HPDE6-E6E7 (cell line): ENCODE measurements around the gene TTLL5.
A peak's percentile ranks its signal among the peaks of the same experiment; 100 is the strongest.

Experiments
- DNase-seq: peaks from one replicate; pipeline ENCODE4 v3.0.0; 2011; ENCODE audit warnings: missing footprints; ENCODE audit errors: extremely low spot score

Gene TTLL5

DNA sequence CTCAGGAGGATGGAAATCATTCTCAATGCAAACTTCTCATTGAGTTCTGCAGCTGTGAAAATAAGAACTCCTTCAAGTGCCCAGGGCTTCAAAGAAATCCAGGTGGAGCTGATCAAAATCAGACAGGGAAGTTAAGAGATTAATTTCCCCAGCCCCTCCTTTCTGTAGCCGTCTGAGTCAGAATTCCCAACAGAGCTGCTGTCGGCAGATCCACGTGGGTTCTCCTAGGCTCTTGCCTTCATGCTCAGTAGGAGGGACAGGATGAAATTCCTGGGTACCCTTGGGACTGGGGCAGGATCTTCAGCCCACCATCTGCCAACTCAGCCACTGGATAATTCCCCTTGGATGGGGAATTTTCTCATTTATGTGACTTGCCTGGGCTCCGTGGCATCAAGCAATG, 307.4 kb downstream of the TTLL5 start:
- no peak for DNase-seq

DNA sequence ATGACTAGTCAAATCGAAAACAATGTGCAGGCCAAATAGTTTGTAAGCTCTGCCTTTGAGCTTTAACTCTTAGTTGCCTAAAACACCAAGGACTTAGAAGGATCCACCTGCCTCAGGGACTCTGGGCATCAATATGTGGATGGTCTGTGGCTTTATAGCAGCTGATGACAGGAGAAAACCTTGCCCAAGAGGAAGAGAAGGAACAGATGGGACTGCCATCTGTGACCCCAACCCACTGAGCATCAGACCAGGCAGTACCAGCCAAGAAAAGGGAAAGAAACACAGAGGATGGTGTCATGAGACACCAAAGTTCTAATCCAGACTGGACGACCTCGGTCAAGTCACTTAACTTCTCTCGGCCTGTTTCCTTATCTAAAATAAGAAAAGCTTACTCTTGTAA, 308.1 kb downstream of the TTLL5 start:
- DNase-seq: no peak

DNA sequence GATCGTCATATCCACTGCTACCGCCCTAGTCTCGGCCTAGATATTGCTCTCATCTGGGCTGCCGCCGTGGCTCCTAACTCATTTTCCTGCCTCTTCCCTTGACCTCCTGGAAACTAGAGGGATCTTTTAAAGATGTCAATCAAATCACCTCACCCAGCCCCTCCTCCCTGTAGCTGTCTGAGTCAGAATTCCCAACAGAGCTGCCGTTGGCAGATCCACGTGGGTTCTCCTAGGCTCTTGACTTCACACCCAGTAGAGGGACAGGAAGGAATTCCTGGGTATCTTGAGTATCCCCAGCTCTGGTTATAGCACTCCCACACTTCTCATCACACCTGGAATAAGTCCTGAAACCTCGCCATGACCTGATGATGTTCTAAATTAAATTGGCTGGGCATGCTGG, 308.8 kb downstream of the TTLL5 start:
- no peak for DNase-seq

DNA sequence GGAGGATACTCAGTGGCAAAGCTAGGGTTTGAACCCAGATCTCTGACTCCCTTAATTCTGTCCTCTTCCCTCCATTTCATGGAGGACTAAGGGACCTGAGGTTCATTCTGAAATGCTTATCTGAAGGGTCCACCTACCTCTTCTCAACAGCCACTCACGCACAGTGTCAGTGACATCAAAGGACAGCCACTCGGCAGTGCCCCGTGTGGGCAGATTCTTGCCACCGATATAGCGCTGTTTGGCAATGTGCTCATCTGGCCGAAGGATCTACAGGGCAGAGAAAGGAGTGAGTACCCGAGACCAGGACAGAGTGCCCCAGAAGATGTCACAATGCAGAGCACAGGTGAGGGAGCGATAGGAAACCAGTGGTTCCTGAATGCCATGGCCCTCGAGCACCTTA, 309.9 kb downstream of the TTLL5 start:
- DNase-seq: no peak

DNA sequence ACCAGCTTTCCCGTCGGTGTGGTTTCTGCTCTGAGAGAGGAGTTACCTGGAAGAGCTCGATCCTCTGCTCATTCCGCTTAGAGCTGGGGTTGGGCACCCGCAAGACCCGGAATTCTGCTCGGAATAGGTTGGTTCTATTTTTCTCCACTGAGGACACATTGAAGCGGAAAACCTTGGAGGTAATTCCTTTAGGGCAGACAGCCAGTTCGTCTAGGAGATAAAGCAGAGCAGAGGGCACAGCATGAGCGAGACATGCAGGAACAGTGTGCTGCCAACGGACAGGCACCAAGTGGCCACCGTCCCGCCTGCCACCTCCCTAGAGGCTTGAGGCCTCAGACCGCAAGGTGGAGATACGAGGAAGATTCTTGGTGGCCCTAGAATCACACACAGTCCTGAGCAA, 310.5 kb downstream of the TTLL5 start:
- no peak for DNase-seq

DNA sequence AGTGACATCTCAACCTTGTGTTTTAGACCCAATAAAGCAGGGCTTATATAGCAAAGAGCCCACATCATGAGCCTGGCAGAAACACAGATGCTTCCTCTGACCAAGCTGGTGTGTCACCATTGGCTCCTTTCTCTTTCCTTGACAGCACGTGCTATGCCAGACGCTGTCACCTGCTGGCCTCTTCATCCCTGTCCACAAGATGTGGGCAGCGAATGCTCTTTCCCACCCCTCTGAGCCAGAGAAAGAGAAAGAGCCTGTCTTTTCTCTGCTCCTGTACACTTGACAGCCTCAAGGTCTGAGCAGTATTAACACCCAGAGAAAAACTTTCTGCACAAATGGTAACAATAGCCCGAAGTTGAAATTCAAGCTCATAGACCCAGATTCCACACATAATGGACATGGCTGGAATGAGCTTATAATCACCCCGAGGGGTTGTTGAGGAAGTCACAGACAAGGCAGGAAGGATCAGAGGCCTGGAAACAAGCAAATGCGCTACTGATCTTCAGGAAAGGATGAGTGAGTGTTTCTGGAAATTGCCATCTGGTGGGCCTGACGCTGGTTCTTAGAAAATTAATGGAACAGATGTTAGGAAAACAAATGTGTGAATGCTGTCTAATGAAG, 311.9 kb downstream of the TTLL5 start:
- no peak for DNase-seq

DNA sequence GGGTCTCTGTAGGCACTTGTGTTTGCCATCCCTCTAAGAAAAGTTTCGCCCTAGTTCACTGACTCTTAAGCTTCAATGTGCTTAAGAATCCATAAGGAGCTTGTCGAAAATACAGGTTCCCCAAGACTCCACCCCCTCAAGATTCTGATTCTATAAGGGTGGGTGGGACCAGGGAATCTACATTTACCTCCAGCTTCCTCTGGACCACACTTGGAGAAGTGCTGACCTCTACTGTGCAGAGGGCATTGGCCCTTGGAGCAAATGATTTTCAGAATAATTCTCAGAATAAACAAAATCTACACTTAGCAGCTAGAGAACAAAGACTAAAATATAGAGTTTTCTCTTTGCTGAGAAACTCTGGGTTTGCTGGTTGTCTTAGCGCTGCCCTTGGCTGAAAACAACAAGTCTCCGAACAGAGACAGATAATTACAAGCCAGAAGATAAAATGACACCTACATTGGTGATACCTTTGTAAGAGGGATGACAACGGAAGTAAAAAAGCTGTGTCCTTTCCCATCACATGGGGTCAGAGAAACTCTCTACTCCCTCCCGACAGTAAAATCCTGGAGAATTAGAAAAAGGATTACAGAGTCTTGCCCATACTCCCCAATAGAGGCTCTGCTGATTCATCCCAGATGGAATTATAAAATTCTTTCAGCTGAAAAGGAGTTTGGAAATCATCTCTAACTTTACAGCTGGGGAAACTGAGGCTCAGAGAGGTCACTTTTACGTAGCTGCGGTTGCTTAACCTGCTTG, 316.0 kb downstream of the TTLL5 start:
- DNase-seq: no peak

DNA sequence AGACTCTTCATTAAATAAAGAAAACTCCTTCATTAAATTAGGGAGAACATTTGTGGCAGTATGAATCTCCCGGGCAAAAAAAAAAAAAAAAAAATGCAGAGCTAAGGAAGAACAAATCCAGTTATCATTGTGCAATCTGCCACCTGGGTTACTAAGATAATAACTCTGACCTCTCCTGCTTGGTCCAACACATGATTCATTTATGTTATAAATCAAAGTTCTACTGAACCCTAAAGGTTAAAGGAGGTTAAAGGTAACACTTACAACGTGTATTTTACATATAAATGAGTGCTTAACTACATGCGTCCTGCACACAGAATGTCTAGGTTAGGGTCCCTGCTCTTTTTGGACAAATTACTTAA, 316.5 kb downstream of the TTLL5 start:
- DNase-seq: no peak

DNA sequence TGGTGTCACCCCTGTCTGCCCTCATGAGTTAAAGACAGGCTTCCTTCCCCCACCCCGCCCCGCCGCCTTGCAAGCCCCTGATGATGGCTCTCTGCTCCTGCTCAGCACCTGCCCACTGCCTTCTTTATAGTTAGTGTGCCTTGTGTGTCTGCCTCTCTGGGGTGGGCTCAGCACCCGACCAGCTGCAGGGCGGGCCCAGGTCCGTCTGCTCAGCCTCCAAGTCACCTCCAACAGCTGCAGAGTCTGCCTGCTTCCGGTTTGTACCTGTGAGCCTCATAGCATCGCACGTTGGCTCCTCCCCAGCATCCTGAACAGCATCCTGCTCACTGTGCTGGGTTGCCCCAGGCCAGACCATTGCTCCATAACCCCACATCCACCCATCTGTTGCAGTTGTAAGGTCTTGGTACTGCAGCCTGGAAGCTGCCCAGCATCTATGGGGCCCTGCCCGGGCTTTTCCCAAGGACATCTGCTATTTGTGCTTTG, 317.2 kb downstream of the TTLL5 start:
- DNase-seq: no peak

DNA sequence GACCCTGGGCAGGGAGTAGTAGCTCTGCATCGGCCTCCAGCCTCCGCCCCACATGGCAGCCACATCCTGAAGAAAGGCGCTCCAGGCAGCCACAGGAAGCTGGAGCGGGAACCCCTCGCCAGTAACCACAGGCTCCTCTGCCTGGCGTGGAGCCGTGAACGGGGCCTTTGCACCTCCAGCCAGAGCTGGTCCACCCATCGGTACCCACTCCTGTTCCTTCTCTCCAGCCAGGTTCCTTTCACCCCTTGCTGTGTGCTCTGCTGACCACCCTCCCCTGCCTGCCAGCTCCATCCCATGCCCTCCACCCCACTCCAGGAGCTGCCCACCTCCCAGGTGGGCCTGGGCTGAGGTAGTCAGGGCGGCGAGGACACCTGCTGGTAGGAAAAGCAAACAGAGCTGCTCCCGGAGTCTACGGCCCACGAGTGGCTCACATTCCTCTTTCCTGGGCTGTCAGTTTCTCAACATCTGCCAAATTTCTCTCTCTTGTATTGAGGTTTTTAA, 318.1 kb downstream of the TTLL5 start:
- DNase-seq: peak; percentile 35

DNA sequence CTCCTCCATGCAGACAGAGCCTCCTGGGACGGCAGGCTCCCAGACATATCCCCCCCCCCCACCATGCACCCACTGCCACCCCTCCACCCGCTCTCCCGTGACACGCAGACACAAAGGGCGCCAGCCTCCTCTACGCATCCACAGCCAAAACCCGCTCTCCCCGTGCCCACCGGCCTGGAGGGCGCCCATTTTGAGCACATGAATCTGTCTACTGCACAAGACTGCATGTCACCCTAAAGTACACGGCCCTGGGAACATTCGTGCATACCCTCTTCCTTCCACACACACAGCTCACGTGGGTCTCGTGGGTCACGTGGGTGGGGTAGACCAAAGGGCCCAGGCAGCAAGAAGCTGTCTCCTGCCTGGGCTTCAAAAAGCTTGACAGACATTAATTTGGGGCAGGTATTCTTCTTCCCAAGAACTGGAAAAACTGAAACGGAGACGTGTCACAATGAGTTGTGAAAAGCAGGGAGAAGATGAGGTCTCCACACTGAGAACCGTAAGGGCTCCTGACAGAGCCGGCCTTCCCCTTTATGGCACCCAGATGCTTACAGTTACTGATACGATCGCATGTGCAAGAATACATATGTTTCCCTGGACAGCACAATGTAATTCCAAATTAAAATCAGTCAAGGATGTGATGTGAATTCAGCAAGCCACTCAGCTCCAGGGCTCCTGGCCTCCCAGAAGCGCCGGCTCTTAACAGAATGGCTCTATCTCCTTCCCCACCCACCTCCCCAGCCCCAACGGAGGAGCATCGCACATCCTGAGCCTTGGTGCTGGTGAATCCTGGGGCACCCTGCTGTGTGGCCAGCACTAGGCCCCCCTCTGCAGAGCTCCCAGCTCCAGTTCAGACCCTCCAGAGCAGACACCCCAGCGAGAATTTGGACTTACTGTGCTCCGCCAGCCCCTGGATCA, 318.9 kb downstream of the TTLL5 start:
- DNase-seq: no peak

DNA sequence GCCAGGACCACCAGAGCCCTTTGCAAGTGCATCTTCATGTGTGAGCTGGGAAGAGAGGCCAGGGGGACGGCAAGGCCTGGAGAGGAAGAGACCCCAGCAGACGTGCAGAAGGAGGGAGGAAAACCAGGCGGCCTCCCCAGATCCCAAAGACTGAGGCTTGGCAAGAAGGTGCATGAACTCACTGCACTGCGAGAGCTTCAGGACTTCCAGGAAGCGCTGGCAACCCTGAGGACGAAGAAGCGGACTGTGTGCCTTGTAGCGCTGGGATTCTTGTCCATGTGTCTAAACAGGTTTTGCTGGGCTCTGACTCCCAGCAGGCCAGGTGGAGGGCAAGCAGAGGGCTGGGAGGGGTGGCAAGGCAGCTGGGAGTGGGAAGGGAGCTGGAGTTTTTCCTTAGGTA, 319.8 kb downstream of the TTLL5 start:
- no peak for DNase-seq

DNA sequence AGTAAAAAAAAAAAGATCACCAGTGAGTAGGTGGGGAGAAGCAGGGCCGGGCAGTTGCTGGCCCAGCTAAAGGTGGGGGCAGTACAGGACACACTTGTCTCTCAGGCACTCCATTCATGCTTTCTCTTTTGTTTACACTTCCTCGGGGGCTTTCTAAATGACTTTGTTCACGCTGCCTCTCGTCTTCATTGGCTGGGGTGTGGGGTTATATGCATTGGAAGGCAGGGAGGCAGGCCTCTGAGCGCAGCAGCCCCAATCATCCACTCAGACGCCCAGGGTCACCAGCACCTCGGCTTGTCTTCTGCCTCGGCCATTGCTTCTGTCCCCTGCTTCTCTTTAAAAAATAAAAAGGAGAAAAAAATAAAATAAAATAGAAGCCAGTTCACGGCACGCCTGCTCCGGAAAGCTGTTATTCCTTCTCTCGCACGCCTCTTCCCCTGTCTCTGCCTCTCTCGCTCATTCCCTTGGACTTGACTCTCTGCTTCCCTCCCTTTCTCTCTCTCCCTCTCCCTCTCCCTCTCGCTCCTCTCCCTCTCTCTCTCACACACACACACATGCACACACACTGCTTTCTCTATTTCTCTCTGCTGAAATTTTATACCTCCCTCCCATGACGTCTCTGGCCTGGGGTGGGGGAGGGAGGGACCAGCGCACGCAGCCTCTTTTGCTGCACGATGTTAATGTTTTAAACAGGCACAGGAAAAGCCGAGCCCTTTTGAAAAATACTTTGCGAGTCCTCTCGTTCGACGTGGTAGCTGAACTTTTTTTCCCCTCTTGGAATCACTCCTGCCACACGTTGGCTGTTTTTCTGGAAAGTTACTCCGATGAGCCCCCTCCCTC, 320.6 kb downstream of the TTLL5 start, which contains the start of gene TGFB3:
Gene TGFB3 (minus strand): TSS at position 570 of the 840 bp plus-strand sequence. CDS start 1,102 bp downstream, outside the sequence.
- peak; percentile 42 for DNase-seq

DNA sequence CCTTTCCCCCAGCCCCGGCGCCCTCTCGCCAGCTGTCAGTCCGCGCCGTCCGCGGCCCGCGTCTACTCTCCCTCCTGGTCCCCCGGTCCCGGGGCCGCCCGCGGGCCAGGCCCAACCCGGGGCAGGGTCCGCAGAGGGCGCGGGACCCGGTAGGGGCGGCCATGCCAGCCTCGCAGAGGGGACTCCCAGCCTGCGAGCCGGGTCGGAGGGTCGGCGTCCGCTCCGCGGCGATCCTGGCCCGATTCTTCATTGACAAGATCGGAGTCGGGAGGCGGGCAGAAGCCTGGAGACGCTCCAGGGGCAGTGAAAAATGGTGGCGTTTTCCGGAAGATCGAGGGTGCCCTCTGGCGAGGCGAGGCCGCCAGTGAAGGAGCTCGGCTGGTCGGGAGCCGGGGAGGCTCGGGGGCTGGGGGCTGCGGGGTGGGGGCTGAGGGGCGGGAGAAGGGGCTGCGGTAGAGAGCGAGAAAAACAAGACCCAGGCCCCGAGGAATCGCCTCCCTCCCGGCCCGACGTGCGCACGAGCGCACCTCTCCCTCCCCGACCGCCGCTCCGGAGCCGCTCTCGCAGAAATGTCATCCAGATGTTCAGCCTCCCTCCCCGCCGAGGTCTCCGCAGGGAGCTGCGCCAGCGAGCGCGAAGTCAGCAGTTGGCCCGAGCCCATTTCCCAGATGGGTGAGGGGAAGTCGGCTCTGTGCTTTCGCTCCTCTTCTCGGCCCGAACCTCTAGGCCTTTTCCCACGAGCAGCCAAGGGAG, 321.4 kb downstream of the TTLL5 start:
- DNase-seq: peak; percentile 75

DNA sequence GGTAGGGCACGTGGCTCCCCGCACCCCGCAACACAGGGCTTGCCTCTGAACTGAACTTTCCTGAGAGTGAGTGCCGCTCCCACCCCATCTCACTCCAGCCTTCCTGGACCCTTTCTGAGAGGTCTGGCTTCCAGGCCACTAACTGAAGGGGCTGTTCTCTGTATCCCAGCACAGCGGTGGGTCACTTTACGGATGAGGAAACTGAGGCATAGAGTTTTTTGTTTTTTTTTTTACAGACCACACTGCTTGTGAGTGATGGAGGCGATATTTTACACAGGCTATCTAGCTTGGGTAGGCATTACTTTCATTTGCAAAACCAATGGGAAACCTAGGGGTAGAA, 321.9 kb downstream of the TTLL5 start:
- DNase-seq: no peak

DNA sequence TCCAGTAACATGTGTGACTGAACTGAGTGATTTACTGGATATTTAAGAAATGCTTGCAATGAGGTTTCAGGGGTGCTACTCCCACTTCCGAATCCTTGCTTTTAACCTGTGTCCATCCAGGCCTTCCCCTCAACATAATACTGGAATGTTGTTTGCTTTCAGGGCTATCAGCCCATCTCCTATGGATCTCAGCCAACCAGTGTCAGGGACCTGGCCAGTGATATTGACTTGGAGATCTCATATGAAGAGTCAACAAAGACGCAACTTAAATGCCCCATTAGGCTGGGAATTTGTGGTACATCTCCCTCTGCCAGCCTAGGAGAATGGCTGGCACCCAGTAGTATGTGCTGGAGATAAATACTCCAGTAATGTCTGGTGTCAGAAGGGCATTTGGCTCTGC, 323.6 kb downstream of the TTLL5 start:
- DNase-seq: no peak

DNA sequence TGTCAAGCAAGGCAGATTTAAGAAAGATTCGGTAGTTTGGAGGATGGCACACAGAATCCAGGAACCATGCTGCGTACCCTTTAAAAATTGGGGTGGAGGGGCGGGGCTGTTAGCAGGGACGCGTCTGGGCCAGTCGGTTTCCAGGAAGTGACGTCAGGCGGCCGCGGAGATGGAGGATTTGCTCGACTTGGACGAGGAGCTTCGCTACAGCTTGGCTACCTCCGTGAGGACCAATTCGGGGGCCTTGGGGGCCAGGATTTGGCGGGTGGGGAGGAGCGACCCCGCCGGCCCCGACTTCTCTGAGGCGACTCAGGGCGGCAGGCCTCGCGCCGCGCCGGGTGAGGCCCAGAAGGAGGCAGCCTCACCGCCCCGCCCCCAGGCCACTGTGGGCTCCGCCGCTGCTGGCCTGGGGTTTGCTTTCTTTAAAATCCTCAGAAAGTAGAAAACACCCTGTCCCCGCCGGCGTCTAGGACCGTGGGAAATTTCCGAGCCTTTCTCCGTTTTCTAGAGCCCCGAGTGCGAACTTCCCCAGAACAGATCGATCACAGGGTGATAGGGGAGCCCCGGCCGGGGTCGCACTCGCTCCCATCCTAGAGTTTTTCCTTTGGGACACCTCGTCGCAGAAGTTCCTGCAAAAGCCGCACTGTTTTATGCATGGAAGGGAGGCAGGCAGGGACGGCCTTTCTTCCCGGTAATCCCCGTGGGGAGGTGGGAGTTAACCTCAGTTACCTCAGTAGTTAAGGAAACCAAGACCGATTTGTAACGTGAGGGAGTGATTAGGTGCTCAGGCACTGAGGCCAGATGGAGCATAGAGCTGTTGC, 324.8 kb downstream of the TTLL5 start, which contains the start of gene IFT43:
Gene IFT43 (plus strand): TSS at position 146 of the 821 bp plus-strand sequence. CDS start 24 bp downstream, at position 170.
- peak; percentile 72 for DNase-seq

DNA sequence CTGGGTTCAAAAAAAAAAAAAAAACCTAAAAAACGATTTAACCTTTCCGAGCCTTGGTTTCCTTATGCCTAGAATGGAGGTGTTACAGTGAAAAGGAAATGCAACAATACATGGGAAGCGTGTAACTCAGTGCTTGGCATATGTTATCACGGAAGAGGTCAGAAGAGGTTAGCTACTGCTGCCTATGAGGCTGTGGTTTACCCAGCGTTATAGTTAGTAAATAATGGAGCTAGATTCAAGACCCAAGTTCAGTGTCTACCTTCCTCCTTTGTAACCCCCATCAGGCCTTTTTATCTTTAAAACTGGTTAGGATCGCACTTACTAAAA, 325.4 kb downstream of the TTLL5 start:
- no peak for DNase-seq

DNA sequence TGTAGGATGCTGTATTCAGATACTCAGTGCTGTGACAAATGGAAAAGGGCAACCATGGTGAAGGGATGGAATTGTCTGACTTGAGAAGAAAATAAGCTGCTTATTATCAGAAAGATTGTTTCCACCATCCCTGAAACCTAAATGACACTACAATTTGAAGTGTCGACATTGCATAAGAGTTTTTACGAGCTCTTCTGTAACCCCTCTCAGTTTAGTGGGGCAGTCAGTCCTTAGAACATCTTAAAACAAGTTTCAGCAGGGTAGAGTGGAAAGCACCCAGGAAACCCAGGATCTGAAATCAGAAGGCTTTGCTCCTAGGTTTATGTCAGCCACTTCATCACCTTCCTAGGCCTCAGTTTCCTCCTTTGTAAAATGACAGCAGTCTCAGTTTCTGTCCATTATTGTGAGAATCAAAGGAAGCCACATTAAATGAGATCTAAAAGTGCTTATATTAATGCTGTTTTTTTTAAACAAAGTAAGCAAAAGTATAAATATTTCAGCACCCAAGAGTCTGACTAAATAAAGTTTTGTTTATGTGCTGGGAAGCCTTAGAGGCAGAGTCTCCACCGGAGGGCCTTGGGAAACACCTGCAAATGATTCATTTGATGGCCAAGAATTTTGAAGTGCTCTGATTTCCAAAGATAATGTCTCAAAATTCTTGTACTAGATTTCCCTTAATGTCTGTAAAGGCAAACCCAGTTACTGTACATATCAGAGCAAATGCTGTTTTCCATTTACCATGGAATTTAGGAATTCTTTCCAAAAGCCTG, 326.3 kb downstream of the TTLL5 start:
- no peak for DNase-seq
